Transverse colon (tissue), 4 donors: ENCODE data around the gene APLP1. TPM values are rescaled to one million over a fixed set of nuclear protein-coding genes. Genes with fewer than 3 reads are reported as not detected.

Experiments
- DNase-seq: peaks from one replicate; pipeline ENCODE4 v3.0.0-alpha.2; 2019
- H3K27ac ChIP-seq, 4 donors: fragments of 200-600 bp; sonication (generic); 2 replicates each; pipeline ENCODE4 v1.5.1; 2016 to 2018; ENCODE audit warnings: inconsistent platforms in 4 of 4
- H3K27me3 ChIP-seq: fragments of 200-600 bp; sonication (generic); 2 replicates; pipeline ENCODE4 v1.5.1; 2017; ENCODE audit warnings: inconsistent platforms
- H3K36me3 ChIP-seq, 4 donors: fragments of 200-600 bp; sonication (generic); 2 replicates each; pipeline ENCODE4 v1.5.1; 2017 to 2019; ENCODE audit warnings: inconsistent platforms in 4 of 4
- H3K4me1 ChIP-seq, 4 donors: fragments of 200-600 bp; sonication (generic); 2 replicates each; pipeline ENCODE4 v1.5.1; 2017 to 2020; ENCODE audit warnings: inconsistent platforms in 4 of 4
- H3K4me3 ChIP-seq, 4 donors: fragments of 200-600 bp; sonication (generic); 1 replicate in 1 of 4; 2 replicates in 3 of 4; pipeline versions ENCODE4 v1.5.1 to v1.6.1; 2017 to 2019; ENCODE audit warnings: inconsistent platforms in 4 of 4
- H3K9me3 ChIP-seq, 2 donors: fragments of 200-600 bp; sonication (generic); 2 replicates each; pipeline ENCODE4 v1.5.1; 2017 to 2019; ENCODE audit warnings: inconsistent platforms in 2 of 2
- CTCF ChIP-seq, 5 experiments: fragments of 200-600 bp in 3 of 5; fragments of 450-650 bp in 2 of 5; sonication (generic) in 3 of 5; IDR thresholded peaks; 1 replicate in 2 of 5; 2 replicates in 3 of 5; pipeline ENCODE4 v1.5.1; 2016 to 2017; ENCODE audit warnings: antibody characterized with exemption in 5 of 5, inconsistent platforms in 3 of 5, mild to moderate bottlenecking in 2 of 5, moderate library complexity in 1 of 5
- EP300 ChIP-seq: sonication (generic); formaldehyde crosslinking; IDR thresholded peaks from one replicate; pipeline ENCODE4 v1.6.1; 2017; ENCODE audit warnings: antibody characterized with exemption, low read depth
- POLR2A ChIP-seq: fragments of 450-650 bp; IDR thresholded peaks from one replicate; pipeline ENCODE4 v1.6.1; 2016; ENCODE audit warnings: antibody characterized with exemption, mild to moderate bottlenecking, moderate library complexity
- POLR2AphosphoS5 ChIP-seq, 3 donors: sonication (generic); formaldehyde crosslinking; IDR thresholded peaks; one replicate each; pipeline ENCODE4 v1.6.1; 2016; ENCODE audit warnings: antibody characterized with exemption in 3 of 3
- WGBS, 2 donors: methylation state at CpG; one replicate each; pipeline ENCODE4 v1.1.5; 2018; ENCODE audit warnings: low coverage in 1 of 2; 5-methylcytosine and 5-hydroxymethylcytosine counted together
- in situ Hi-C, 4 donors: fragments of 200-750 bp; cut with MboI; loops; one replicate each; pipeline versions ENCODE4 v1.15.0 to v1.15.1; 2017; ENCODE audit warnings: low sequenced_read_pairs in 3 of 4, low pct_ligation_motif_present in 1 of 4, low pct_unique_long_range_greater_than_20kb in 1 of 4
- intact Hi-C: fragments of 100-400 bp; cut with DNase I; formaldehyde crosslinking; loops from one replicate; pipeline ENCODE4 v1.15.1; 2023; ENCODE audit warnings: low total_unique reads
- total RNA-seq, 4 donors: library from RNA; depleted of rRNA; stranded (reverse); fragments of >200 nt; gene quantifications; one replicate each; pipeline ENCODE4 v1.1.0, GENCODE V29; 2016

APLP1 gene
- total RNA-seq, 4 donors from 2014 or later, result 1.00 to 10.5 (median 4.5) TPM

GRCh38 chr19:35842666-35843272, 25.6 kb upstream of the APLP1 start:
- no peak for DNase-seq
- Histone ChIP-seq H3K27me3 (peaks cover 53% of the 10 kb centered on the region), H3K36me3 (no peaks in the 10 kb centered on the region), H3K27ac (no peak overlapping the region), H3K4me3 (no peak overlapping the region), H3K9me3 (no peaks in the 10 kb centered on the region), H3K4me1 (peaks cover 12 to 20% (median 13%) of the 10 kb centered on the region in 4 donors)
- WGBS, 2 donors, result 85 to 90% methylated on average over 4 of the region's 4 CpGs
- intact Hi-C loops, result no loop called here
- no peak for TF ChIP-seq EP300
- TF ChIP-seq CTCF (IDR thresholded peaks at IDR 0.05), result no peak
- no peak for TF ChIP-seq POLR2A
- no peak for TF ChIP-seq POLR2AphosphoS5 (IDR thresholded peaks at IDR 0.05)
- in situ Hi-C loops, result no loop called here

- WGBS, 2 donors, result 8% methylated on average over 25 of the region's 42 CpGs; no CpG with 5 or more reads in 1 of the 2 donors
- Histone ChIP-seq H3K4me3 (no peak overlapping the region), H3K36me3 (no peaks in the 10 kb centered on the region), H3K9me3 (no peaks in the 10 kb centered on the region), H3K27ac (no peak overlapping the region), H3K4me1 (peaks cover 12 to 20% (median 13%) of the 10 kb centered on the region in 4 donors), H3K27me3 (peaks cover 62% of the 10 kb centered on the region)
- in situ Hi-C loops (no loop called here), intact Hi-C loops (no loop called here)
- DNase-seq, result peak; percentile 33
- TF ChIP-seq POLR2AphosphoS5 (IDR thresholded peaks at IDR 0.05), result no peak
- no peak for TF ChIP-seq POLR2A
- TF ChIP-seq EP300, result no peak
- no peak for TF ChIP-seq CTCF (IDR thresholded peaks at IDR 0.05)
Observed at GRCh38 chr19:35843676-35844481, 24.5 kb upstream of the APLP1 start.

GRCh38 chr19:35844482-35845214, 23.7 kb upstream of the APLP1 start:
- TF ChIP-seq CTCF (IDR thresholded peaks at IDR 0.05) (no peak), POLR2A (no peak), POLR2AphosphoS5 (IDR thresholded peaks at IDR 0.05) (no peak), EP300 (no peak)
- Histone ChIP-seq H3K27ac (no peak overlapping the region), H3K4me3 (peak overlapping the region in 1 of 4 donors; percentile 27), H3K36me3 (no peaks in the 10 kb centered on the region), H3K27me3 (peaks cover 69% of the 10 kb centered on the region), H3K9me3 (no peaks in the 10 kb centered on the region), H3K4me1 (peaks cover 12 to 20% (median 13%) of the 10 kb centered on the region in 4 donors)
- DNase-seq, result no peak
- WGBS, 2 donors, result 37 to 51% methylated on average over 9 to 16 of the region's 16 CpGs
- in situ Hi-C loops, result no loop called here
- intact Hi-C loops, result no loop called here
